Upper lobe of left lung (tissue), 4 donors: ENCODE results near the gene SSBP3.

Experiments used
- CTCF ChIP-seq, 6 experiments: fragments of 450-650 bp in 4 of 6; fragments of 200-600 bp in 2 of 6; sonication (generic) in 2 of 6; IDR thresholded peaks; one replicate each; pipeline ENCODE4 v1.5.1; 2016 to 2019; ENCODE audit warnings: antibody characterized with exemption in 6 of 6
- POLR2A ChIP-seq, 4 donors: fragments of 450-650 bp; IDR thresholded peaks; one replicate each; pipeline ENCODE4 v1.5.1; 2016 to 2017; ENCODE audit warnings: antibody characterized with exemption in 4 of 4, mild to moderate bottlenecking in 2 of 4

- TF ChIP-seq POLR2A (IDR thresholded peaks at IDR 0.05) (no peak), CTCF (IDR thresholded peaks at IDR 0.05) (no peak)
These were observed 30.6 kb upstream of the SSBP3 start for GRCh38 chr1:54436826-54437225.
